Upper lobe of left lung (tissue), 6 donors: ENCODE measurements around the gene GTF3A. TPM values are rescaled to one million over a fixed set of nuclear protein-coding genes. Genes with fewer than 3 reads are reported as not detected.
"Not testable (repeated sequence)": the region's sequence is repeated elsewhere in the genome, so short reads cannot be mapped to it uniquely, and the experiment has no call there.

Experiments used
- ATAC-seq, 2 donors: fragments of 200-7000 bp; cut with Tn5 transposase; one replicate each; pipeline ENCODE4 v1.9.1; 2022; ENCODE audit warnings: mild to moderate bottlenecking in 2 of 2, moderate library complexity in 2 of 2; ENCODE audit not compliant: low FRiP score in 2 of 2
- DNase-seq, 2 donors: peaks; one replicate each; pipeline ENCODE4 v3.0.0-alpha.2; 2019 to 2020
- H3K27ac ChIP-seq, 4 donors: fragments of 200-600 bp; sonication (generic); one replicate each; pipeline ENCODE4 v1.5.1; 2016 to 2019
- H3K27me3 ChIP-seq, 4 donors: fragments of 200-600 bp; sonication (generic); one replicate each; pipeline ENCODE4 v1.5.1; 2017 to 2019
- H3K36me3 ChIP-seq, 4 donors: fragments of 200-600 bp; sonication (generic); one replicate each; pipeline ENCODE4 v1.5.1; 2016 to 2019
- H3K4me1 ChIP-seq, 4 donors: fragments of 200-600 bp; sonication (generic); one replicate each; pipeline ENCODE4 v1.5.1; 2018 to 2019
- H3K4me3 ChIP-seq, 4 donors: fragments of 200-600 bp; sonication (generic); one replicate each; pipeline ENCODE4 v1.5.1; 2017 to 2019; ENCODE audit warnings: mild to moderate bottlenecking in 2 of 4, moderate library complexity in 1 of 4
- H3K9me3 ChIP-seq, 4 donors: fragments of 200-600 bp; sonication (generic); one replicate each; pipeline ENCODE4 v1.5.1; 2018 to 2019
- EP300 ChIP-seq, 4 donors: sonication (generic); formaldehyde crosslinking; IDR thresholded peaks; one replicate each; pipeline ENCODE4 v1.5.1; 2017; ENCODE audit warnings: antibody characterized with exemption in 4 of 4, control low read depth in 2 of 4
- POLR2A ChIP-seq, 4 donors: fragments of 450-650 bp; IDR thresholded peaks; one replicate each; pipeline ENCODE4 v1.5.1; 2016 to 2017; ENCODE audit warnings: antibody characterized with exemption in 4 of 4, mild to moderate bottlenecking in 2 of 4
- POLR2AphosphoS5 ChIP-seq, 2 donors: sonication (generic); formaldehyde crosslinking; IDR thresholded peaks; one replicate each; pipeline ENCODE4 v1.5.1; 2017; ENCODE audit warnings: antibody characterized with exemption in 2 of 2
- WGBS, 2 donors: methylation state at CpG; one replicate each; pipeline ENCODE4 v1.1.5; 2017 to 2018; 5-methylcytosine and 5-hydroxymethylcytosine counted together
- total RNA-seq, 6 donors: library from RNA; depleted of rRNA in 4 of 6; stranded (reverse); fragments of >200 nt in 4 of 6; gene quantifications; one replicate each; pipeline versions ENCODE4 v1.1.0 to v1.2.1, GENCODE V29; 2016 to 2021
- TF ChIP-seq, protein P1 (sequence below), 6 experiments: fragments of 450-650 bp in 4 of 6; fragments of 200-600 bp in 2 of 6; sonication (generic) in 2 of 6; IDR thresholded peaks; one replicate each; pipeline ENCODE4 v1.5.1; 2016 to 2019; ENCODE audit warnings: antibody characterized with exemption in 6 of 6
- donor health status: DM: no; HTN: no; CAD: no; lungs with moderate emphysema.
- donor health status: DM: no; HTN: yes; CAD: no; lungs with severe emphysema.

Gene GTF3A
- total RNA-seq, 6 donors from 2014 or later: 29.3 to 104 (median 85.6) TPM

DNA sequence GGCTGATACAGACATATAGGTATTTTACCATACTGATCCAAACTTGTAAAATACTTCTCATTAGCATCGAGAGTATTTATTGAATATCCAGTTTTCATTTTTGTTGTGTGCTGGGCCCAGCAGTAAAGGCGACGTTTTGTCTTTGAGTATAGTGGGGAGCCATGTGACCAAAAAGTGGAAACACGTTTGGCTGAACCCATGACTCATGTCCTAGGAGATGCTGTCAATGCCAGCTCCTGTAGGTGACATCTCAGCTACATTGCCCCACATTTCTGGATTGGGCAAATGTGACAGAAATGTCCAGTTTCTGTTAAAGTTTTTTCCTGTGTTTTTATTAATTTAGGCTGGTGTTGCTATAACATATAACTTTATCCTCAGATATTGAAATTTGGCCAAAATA is 26.1 kb upstream of the GTF3A start:
- Histone ChIP-seq H3K36me3 (no peaks in the 10 kb centered on the region), H3K4me1 (peaks cover 3 to 8% (median 4%) of the 10 kb centered on the region in 4 donors), H3K4me3 (no peak overlapping the region), H3K27ac (no peak overlapping the region), H3K9me3 (no peaks in the 10 kb centered on the region), H3K27me3 (no peaks in the 10 kb centered on the region)
- ATAC-seq: no peak
- TF ChIP-seq POLR2AphosphoS5 (IDR thresholded peaks at IDR 0.05) (no peak), POLR2A (IDR thresholded peaks at IDR 0.05) (no peak), EP300 (IDR thresholded peaks at IDR 0.05) (no peak)
- TF ChIP-seq, protein P1, sequence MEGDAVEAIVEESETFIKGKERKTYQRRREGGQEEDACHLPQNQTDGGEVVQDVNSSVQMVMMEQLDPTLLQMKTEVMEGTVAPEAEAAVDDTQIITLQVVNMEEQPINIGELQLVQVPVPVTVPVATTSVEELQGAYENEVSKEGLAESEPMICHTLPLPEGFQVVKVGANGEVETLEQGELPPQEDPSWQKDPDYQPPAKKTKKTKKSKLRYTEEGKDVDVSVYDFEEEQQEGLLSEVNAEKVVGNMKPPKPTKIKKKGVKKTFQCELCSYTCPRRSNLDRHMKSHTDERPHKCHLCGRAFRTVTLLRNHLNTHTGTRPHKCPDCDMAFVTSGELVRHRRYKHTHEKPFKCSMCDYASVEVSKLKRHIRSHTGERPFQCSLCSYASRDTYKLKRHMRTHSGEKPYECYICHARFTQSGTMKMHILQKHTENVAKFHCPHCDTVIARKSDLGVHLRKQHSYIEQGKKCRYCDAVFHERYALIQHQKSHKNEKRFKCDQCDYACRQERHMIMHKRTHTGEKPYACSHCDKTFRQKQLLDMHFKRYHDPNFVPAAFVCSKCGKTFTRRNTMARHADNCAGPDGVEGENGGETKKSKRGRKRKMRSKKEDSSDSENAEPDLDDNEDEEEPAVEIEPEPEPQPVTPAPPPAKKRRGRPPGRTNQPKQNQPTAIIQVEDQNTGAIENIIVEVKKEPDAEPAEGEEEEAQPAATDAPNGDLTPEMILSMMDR (IDR thresholded peaks at IDR 0.05): no peak
- WGBS, 2 donors: 73 to 75% methylated on average over 4 of the region's 4 CpGs
- no peak for DNase-seq

DNA sequence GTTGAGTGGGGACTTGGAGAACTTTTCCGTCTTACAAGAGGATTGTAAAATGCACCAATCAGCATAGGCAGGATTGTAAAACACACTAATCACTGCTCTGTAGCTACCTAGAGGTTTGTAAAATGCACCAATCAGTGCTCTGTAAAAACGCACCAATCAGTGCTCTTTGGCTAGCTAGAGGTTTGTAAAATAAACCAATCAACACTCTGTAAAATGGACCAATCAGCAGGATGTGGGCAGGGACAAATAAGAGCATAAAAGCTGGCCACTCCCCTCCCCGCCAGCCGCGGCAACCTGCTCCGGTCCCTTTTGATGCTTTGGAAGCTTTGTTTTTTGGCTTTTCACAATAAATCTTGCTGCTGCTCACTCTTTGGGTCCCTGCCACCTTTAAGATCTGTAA is 24.0 kb upstream of the GTF3A start:
- ATAC-seq, H3K27ac ChIP-seq, H3K36me3 ChIP-seq, H3K9me3 ChIP-seq, DNase-seq, H3K4me3 ChIP-seq, H3K27me3 ChIP-seq: not testable (repeated sequence)
- 88 to 89% methylated on average over 6 of the region's 6 CpGs for WGBS, 2 donors
- peaks cover 3 to 10% (median 6%) of the 10 kb centered on the region in 4 donors for H3K4me1 ChIP-seq

DNA sequence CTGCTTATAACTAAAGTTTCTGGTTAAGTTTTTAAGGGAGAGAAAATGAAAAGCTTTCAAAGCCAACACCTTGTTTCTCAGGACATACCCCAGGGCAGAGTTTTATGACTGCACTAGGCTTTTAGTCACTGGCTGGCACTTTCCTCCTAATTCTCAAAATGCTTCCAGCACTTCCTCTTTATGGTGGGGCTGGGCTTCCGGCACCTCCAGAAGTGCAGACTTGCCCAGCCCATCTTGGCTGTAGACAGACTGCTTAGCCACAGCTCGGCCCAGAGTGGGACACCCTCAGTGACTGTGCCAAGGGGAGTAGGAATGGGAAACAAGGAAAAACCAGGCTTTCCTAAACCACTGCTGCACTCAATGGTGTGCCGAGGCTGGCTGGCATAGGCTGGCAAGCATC is 23.2 kb upstream of the GTF3A start:
- WGBS, 2 donors: 30 to 37% methylated on average over 3 of the region's 3 CpGs
- DNase-seq (peak in 1 of 2 donors; percentile 52), ATAC-seq (peak in 1 of 2 donors; percentile 78)
- Histone ChIP-seq H3K27me3 (no peaks in the 10 kb centered on the region), H3K36me3 (no peaks in the 10 kb centered on the region), H3K4me3 (no peak overlapping the region), H3K9me3 (no peaks in the 10 kb centered on the region), H3K4me1 (peaks cover 3 to 10% (median 6%) of the 10 kb centered on the region in 4 donors), H3K27ac (no peak overlapping the region)
- no peak for TF ChIP-seq POLR2A (IDR thresholded peaks at IDR 0.05)
- TF ChIP-seq POLR2AphosphoS5 (IDR thresholded peaks at IDR 0.05): no peak

DNA sequence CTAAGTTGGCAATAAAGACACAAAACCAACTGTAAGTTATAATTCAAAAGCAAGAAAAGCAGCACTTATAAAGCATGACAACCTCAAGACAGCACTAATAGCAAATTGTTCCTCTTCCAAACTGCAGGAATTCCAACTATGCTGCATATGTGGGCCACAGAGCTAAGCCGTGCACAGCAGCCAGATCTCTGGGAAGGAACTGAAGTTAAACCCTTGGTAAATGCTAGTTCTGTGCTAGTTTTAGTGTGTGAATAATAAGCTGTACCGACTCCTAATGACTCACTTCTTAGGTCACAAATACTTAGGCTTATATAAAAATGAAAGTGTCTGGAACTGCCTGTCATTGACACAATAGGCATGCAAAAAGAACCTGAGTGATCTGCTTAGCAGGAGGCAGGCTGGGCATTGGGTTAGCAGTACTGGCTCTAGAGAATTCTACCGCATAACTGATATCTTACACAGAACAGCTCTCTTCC is 21.2 kb upstream of the GTF3A start:
- DNase-seq (no peak), ATAC-seq (peak; percentile 40 to 59)
- H3K27me3 ChIP-seq: no peaks in the 10 kb centered on the region
- TF ChIP-seq POLR2A (IDR thresholded peaks at IDR 0.05) (no peak), POLR2AphosphoS5 (IDR thresholded peaks at IDR 0.05) (no peak), EP300 (IDR thresholded peaks at IDR 0.05) (no peak)
- TF ChIP-seq, protein P1 (IDR thresholded peaks at IDR 0.05): no peak
- 45% methylated on average over 3 of the region's 3 CpGs for WGBS, 2 donors
- no peaks in the 10 kb centered on the region for H3K9me3 ChIP-seq
- H3K27ac ChIP-seq: peak overlapping the region in 3 of 4 donors; percentile 13 to 51 (median 28)
- H3K4me3 ChIP-seq: no peak overlapping the region
- H3K36me3 ChIP-seq: no peaks in the 10 kb centered on the region
- peaks cover 3 to 10% (median 6%) of the 10 kb centered on the region in 4 donors for H3K4me1 ChIP-seq

DNA sequence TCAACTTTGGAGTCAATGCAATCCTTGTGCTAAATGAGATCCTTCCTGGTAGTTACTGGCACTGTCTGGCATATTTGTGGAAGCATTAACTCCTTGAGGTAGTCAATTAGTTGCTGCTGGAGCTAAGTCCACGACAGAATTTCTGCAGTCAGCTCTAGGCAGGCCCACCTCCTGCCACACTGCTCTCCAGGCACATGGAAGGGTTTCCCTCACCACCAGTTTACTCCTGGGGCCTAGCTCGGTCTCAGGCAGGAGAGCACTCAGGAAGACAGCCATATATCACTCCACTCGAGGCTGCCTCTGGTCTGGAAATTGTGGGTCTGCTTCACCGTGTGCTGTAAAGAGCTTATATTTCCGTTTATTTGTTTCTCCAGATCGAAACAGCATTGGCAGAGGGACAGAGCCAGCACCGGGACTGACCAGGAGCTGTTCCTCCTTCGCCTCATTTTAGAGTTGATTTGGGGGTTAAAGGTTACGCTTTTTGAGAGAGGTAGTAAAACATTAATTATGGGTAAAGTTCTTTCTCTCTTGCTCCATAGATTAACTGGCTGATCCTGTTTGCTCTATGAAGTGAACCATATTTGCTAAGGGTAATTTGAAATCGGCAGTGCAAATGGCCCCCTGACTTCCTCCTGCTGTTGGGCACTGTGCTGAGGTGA is 20.6 kb upstream of the GTF3A start:
- ATAC-seq (no peak), DNase-seq (no peak)
- Histone ChIP-seq H3K27me3 (no peaks in the 10 kb centered on the region), H3K27ac (peak overlapping the region; percentile 13 to 56 (median 40)), H3K4me3 (no peak overlapping the region), H3K36me3 (no peaks in the 10 kb centered on the region), H3K4me1 (peaks cover 3 to 10% (median 6%) of the 10 kb centered on the region in 4 donors), H3K9me3 (no peaks in the 10 kb centered on the region)
- TF ChIP-seq, protein P1 (IDR thresholded peaks at IDR 0.05): no peak
- TF ChIP-seq POLR2A (IDR thresholded peaks at IDR 0.05): no peak
- no peak for TF ChIP-seq EP300 (IDR thresholded peaks at IDR 0.05)
- no peak for TF ChIP-seq POLR2AphosphoS5 (IDR thresholded peaks at IDR 0.05)
- 51% methylated on average over 10 of the region's 10 CpGs for WGBS, 2 donors

DNA sequence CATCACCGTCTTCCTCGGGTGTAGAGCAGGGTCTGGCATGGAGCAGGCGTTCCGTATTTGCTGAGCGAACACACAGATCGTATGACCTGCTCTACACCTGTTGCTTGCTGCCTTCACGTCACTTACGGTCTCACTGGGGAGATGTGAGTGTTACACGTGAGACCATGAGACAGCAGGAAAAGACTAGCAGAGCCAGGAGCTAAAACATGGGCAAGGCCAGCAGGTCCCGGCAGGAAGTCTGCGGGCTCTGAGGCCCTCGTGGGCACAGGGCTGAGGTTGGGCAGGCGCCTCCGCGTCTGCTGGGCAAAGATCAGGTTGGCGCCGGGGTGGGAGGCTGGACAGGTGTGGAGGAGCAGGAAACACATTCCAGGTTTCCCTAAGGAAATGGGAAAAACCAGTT is 19.7 kb upstream of the GTF3A start:
- WGBS, 2 donors: 78 to 87% methylated on average over 16 to 17 of the region's 17 CpGs
- H3K27me3 ChIP-seq: no peaks in the 10 kb centered on the region
- no peak overlapping the region for H3K4me3 ChIP-seq
- ATAC-seq (no peak), DNase-seq (peak in 1 of 2 donors; percentile 52)
- H3K9me3 ChIP-seq: no peaks in the 10 kb centered on the region
- no peak overlapping the region for H3K27ac ChIP-seq
- peaks cover 3 to 10% (median 6%) of the 10 kb centered on the region in 4 donors for H3K4me1 ChIP-seq
- TF ChIP-seq EP300 (IDR thresholded peaks at IDR 0.05) (no peak), POLR2A (IDR thresholded peaks at IDR 0.05) (no peak), POLR2AphosphoS5 (IDR thresholded peaks at IDR 0.05) (no peak)
- TF ChIP-seq, protein P1 (IDR thresholded peaks at IDR 0.05): no peak
- no peaks in the 10 kb centered on the region for H3K36me3 ChIP-seq
